ENCODE results near the gene MYO9B.
"Not testable (repeated sequence)": the region's sequence is repeated elsewhere in the genome, so short reads cannot be mapped to it uniquely, and the experiment has no call there.

The MYO9B gene

DNA sequence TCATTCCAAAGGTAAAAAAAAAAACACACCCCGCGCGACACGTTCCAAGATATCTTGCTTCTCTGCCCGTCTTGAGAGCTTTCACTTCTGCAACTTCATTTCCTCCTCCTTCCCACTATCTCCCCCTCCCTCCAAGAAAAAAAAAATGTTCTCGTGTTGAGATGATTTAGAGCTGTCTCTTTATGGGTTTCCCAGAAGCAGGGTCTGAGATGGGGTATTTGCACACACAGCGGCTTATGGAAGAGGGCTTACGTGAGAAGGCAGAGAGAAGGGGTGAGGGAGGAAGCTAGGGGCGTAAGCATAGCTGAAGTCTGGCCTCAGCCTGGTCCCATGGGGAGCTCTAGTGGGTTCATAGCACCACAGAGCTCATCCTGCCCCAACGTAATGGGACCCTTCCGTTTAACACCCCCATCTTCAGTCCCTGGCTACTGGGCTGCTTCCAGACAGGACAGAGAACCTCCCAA lies 108.3 kb downstream of the MYO9B start:
- DNase-seq (ENCODE audit: low read depth), result no peak
- TF ChIP-seq, protein P1, sequence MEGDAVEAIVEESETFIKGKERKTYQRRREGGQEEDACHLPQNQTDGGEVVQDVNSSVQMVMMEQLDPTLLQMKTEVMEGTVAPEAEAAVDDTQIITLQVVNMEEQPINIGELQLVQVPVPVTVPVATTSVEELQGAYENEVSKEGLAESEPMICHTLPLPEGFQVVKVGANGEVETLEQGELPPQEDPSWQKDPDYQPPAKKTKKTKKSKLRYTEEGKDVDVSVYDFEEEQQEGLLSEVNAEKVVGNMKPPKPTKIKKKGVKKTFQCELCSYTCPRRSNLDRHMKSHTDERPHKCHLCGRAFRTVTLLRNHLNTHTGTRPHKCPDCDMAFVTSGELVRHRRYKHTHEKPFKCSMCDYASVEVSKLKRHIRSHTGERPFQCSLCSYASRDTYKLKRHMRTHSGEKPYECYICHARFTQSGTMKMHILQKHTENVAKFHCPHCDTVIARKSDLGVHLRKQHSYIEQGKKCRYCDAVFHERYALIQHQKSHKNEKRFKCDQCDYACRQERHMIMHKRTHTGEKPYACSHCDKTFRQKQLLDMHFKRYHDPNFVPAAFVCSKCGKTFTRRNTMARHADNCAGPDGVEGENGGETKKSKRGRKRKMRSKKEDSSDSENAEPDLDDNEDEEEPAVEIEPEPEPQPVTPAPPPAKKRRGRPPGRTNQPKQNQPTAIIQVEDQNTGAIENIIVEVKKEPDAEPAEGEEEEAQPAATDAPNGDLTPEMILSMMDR (IDR thresholded peaks at IDR 0.05; ENCODE audit: control insufficient read depth, insufficient read depth, low read depth, low read length, missing control alignments), result no peak
- no peak overlapping the region for H3K4me3 ChIP-seq (ENCODE audit: control insufficient read depth, low read depth, low read length)

DNA sequence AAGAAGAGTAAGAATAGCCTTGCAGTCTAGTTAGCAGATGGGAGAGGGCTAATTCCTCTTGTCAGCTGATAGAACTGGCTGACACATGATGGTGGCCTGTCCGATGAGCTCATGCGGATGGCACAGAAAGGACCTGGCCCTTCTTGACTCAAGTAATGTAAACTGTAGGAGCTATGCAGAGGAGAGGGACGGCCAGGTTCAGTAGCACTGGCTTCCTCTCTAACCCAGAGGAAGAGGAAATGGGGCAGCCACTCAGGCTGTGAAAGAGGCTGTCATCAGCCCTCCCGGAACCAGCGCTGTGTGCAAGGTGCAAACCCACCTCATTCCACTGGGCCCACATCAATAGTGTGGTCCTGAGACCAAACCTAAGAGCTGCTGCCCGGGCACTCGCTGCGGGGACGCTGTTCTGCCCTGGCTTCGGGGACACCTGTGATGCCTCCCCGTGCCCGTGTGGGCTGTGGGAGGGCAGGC lies 108.8 kb downstream of the MYO9B start:
- DNase-seq (ENCODE audit: low read depth), result no peak

DNA sequence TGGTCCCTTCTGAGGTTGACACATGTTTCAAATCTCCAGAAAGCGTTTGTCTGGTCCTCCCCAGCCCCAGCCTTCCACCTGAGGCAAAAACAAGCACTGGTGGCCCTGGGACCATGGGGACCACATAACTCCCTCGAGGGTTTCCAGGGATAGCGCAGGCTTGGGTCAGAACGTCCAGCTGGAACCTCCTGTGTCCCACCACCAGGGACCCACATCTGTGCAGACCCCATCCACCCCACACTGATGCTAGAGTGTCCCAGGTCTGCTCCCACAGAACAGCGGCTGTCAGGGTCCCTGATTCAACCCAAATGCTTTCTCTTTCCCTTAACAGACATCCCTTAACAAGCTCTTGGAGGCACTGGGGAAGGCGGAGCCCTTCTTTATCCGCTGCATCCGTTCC lies 110.0 kb downstream of the MYO9B start:
- no peak for DNase-seq (ENCODE audit: low read depth)
- no peak overlapping the region for H3K4me3 ChIP-seq (ENCODE audit: control insufficient read depth, low read depth, low read length)
- TF ChIP-seq, protein P1 (IDR thresholded peaks at IDR 0.05; ENCODE audit: control insufficient read depth, insufficient read depth, low read depth, low read length, missing control alignments), result no peak

More for the DNA sequence above, 108.8 kb downstream of the MYO9B start:
- no peak overlapping the region for H3K4me3 ChIP-seq (ENCODE audit: control insufficient read depth, low read depth, low read length)
- TF ChIP-seq, protein P1 (IDR thresholded peaks at IDR 0.05; ENCODE audit: control insufficient read depth, insufficient read depth, low read depth, low read length, missing control alignments), result no peak

DNA sequence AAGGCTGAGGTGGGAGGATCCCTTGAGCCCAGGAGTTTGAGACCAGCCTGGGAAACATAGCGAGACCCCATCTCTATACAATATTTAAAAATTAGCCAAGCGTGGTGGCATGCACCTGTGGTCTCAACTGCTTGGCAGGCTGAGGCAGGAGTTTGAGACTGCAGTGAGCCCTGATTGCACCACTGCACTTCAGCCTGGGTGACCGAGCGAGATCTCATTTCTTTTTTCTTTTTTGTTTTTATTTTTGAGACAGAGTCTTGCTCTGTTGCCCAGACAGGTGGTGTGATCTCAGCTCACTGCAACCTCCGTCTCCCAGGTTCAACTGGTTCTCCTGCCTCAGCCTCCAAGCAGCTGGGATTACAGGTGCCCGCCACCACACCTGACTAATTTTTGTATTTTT lies 116.2 kb downstream of the MYO9B start:
- not testable (repeated sequence) for H3K4me3 ChIP-seq (ENCODE audit: control insufficient read depth, low read depth, low read length); DNase-seq (ENCODE audit: low read depth)

DNA sequence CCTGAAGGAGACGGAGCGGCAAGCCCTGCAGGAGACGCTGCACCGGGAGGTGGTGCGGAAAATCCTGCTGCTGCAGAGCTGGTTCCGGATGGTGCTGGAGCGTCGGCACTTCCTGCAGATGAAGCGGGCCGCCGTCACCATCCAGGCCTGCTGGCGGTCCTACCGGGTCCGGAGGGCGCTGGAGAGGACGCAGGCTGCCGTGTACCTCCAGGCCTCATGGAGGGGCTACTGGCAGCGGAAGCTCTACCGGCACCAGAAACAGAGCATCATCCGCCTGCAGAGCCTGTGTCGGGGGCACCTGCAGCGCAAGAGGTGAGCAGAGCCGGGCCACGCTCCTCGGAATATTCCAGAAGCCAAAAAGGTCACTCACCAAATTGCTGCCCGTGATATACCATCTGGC lies 117.2 kb downstream of the MYO9B start:
- no peak for DNase-seq (ENCODE audit: low read depth)
- H3K4me3 ChIP-seq (ENCODE audit: control insufficient read depth, low read depth, low read length), result no peak overlapping the region
- TF ChIP-seq, protein P1 (IDR thresholded peaks at IDR 0.05; ENCODE audit: control insufficient read depth, insufficient read depth, low read depth, low read length, missing control alignments), result no peak

DNA sequence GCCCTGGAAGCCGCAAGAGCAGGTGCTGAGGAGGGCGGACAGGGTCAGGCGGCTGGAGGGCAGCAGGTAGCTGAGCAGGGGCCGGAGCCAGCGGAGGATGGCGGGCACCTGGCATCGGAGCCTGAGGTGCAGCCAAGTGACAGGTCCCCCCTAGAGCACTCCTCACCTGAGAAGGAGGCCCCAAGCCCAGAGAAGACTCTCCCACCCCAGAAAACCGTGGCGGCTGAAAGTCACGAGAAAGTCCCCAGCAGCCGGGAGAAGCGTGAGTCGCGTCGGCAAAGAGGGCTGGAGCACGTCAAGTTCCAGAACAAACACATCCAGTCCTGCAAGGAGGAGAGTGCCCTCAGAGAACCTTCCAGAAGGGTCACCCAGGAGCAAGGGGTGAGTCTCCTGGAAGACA lies 119.0 kb downstream of the MYO9B start:
- H3K4me3 ChIP-seq (ENCODE audit: control insufficient read depth, low read depth, low read length), result no peak overlapping the region
- TF ChIP-seq, protein P1 (IDR thresholded peaks at IDR 0.05; ENCODE audit: control insufficient read depth, insufficient read depth, low read depth, low read length, missing control alignments), result no peak
- DNase-seq (ENCODE audit: low read depth), result no peak

DNA sequence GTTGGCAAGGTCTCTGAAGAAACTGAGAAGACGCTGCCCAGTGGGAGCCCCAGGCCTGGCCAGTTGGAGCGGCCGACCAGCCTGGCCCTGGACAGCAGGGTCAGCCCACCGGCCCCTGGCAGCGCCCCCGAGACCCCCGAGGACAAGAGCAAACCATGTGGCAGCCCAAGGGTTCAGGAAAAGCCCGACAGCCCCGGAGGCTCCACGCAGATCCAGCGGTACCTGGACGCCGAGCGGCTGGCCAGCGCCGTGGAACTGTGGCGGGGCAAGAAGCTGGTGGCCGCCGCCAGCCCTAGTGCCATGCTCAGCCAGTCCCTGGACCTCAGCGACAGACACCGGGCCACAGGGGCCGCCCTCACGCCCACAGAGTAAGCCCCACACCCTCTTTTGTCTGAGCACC lies 119.5 kb downstream of the MYO9B start:
- TF ChIP-seq, protein P1 (IDR thresholded peaks at IDR 0.05; ENCODE audit: control insufficient read depth, insufficient read depth, low read depth, low read length, missing control alignments), result no peak
- no peak overlapping the region for H3K4me3 ChIP-seq (ENCODE audit: control insufficient read depth, low read depth, low read length)
- DNase-seq (ENCODE audit: low read depth), result no peak
